NCI-H460 (cell line): ENCODE data around the gene UQCC5. TPM values are rescaled to one million over a fixed set of nuclear protein-coding genes. Genes with fewer than 3 reads are reported as not detected.
"Not testable (repeated sequence)": the region's sequence is repeated elsewhere in the genome, so short reads cannot be mapped to it uniquely, and the experiment has no call there.

Source experiments
- DNase-seq: peaks from one replicate; pipeline ENCODE4 v3.0.0-alpha.2; 2016; ENCODE audit warnings: low read depth; ENCODE audit errors: extremely low read depth
- total RNA-seq: library from RNA; depleted of rRNA; stranded (reverse); fragments of >200 nt; shearing (Covaris generic); gene quantifications from 2 replicates; pipeline ENCODE4 v1.2.3, GENCODE V29; 2014

Gene UQCC5
- total RNA-seq, 1 experiment from 2014 or later, result 5.4 TPM

DNA sequence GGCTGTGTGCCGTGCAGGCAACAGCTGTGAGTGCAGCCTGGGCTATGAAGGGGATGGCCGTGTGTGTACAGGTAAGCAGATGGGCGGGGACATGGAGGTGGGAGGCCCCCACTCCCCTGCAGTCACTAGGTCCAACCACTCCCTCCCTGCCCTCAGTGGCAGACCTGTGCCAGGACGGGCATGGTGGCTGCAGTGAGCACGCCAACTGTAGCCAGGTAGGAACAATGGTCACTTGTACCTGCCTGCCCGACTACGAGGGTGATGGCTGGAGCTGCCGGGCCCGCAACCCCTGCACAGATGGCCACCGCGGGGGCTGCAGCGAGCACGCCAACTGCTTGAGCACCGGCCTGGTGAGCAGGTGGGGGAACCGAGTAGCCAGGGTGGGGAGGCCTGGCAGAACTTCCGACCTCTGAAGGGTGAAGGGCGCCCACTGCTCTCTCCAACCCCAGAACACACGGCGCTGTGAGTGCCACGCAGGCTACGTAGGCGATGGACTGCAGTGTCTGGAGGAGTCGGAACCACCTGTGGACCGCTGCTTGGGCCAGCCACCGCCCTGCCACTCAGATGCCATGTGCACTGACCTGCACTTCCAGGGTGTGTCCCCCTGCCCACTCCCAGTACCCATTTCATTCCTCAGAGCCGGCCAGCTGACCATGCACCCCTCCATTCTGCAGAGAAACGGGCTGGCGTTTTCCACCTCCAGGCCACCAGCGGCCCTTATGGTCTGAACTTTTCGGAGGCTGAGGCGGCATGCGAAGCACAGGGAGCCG, 14.3 kb upstream of the UQCC5 start:
- no peak for DNase-seq

DNA sequence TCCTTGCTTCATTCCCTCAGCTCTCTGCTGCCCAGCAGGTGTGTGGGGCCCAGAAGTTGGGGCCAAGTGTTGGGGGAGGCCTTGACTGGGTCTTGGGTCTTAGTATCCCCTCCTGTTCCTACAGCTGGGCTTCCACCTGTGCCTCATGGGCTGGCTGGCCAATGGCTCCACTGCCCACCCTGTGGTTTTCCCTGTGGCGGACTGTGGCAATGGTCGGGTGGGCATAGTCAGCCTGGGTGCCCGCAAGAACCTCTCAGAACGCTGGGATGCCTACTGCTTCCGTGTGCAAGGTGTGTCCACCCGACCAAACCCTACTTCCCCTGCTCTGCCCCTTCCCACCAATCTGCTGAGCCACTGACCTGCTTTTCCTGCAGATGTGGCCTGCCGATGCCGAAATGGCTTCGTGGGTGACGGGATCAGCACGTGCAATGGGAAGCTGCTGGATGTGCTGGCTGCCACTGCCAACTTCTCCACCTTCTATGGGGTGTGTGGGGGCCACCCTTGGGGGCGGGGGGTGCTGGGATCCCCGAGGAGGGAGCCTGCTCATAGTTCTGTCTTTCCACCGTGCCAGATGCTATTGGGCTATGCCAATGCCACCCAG, 13.7 kb upstream of the UQCC5 start:
- DNase-seq, result no peak

DNA sequence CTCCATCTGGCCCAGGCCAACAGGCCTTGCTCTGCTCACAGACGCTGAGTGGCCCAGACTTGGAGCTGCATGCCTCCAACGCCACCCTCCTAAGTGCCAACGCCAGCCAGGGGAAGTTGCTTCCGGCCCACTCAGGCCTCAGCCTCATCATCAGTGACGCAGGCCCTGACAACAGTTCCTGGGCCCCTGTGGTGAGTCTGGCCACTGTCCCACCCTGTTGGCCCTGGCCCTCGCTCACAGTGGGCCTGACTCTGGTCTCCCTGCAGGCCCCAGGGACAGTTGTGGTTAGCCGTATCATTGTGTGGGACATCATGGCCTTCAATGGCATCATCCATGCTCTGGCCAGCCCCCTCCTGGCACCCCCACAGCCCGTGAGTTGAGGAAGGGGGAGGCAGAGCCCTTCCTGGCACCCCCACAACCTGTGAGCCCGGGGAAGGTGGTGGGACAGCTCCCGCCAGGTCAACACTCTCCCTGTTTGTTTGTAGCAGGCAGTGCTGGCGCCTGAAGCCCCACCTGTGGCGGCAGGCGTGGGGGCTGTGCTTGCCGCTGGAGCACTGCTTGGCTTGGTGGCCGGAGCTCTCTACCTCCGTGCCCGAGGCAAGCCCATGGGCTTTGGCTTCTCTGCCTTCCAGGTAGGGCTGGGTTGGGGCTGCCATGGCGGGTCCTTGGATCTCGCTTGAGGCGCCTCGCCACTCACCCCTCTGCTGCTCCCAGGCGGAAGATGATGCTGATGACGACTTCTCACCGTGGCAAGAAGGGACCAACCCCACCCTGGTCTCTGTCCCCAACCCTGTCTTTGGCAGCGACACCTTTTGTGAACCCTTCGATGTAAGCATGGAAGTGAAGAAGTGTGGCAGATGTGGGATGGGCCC, 12.8 kb upstream of the UQCC5 start:
- DNase-seq, result no peak

- DNase-seq, result no peak
Observed at GRCh38 chr3:52524258-52524751, 12.1 kb upstream of the UQCC5 start.

DNA sequence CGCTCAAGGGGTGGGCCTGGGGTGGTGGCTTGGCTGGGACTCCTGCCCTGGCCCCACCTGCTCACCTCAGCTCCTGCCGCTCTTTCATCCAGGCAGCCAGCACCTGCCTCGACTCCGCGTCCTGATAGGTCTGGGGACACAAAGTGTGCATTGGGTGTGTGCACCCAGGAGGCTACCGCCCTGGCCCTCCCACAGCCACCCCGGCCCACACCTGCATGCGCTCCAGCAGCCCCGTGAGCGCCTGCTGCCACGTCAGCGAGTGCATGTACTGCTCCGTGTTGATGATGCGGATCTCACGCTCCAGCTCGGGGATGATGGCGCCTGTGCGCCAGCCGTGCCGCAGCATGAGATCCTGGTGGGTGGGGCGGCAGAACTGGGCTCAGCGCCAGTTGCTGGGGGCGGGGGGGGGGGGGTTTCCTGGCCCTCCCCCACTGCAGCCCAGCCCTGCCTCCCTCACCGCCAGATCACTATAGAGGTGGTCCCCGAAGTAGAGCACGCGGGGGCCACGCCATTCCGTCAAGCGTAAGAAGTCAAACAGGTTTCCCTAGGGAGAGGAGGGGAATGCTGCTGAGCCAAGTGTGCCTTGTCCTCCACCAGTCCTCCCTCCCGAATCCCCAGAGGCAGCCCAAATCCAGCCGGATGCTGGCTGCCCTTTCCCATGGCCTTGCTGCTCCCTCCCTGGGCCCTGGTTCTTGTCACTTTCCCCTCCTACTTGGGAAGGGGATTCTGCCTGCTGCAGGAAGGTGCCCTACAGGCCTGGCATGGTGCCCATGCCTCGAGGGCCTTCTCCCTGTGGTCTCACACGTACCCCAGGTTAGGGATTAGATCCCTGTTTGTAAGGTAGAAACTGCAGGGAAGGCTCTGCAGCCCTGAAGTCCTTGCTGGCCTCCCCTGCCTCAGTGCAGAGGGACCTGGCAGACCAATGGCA, 11.4 kb upstream of the UQCC5 start:
- no peak for DNase-seq

DNA sequence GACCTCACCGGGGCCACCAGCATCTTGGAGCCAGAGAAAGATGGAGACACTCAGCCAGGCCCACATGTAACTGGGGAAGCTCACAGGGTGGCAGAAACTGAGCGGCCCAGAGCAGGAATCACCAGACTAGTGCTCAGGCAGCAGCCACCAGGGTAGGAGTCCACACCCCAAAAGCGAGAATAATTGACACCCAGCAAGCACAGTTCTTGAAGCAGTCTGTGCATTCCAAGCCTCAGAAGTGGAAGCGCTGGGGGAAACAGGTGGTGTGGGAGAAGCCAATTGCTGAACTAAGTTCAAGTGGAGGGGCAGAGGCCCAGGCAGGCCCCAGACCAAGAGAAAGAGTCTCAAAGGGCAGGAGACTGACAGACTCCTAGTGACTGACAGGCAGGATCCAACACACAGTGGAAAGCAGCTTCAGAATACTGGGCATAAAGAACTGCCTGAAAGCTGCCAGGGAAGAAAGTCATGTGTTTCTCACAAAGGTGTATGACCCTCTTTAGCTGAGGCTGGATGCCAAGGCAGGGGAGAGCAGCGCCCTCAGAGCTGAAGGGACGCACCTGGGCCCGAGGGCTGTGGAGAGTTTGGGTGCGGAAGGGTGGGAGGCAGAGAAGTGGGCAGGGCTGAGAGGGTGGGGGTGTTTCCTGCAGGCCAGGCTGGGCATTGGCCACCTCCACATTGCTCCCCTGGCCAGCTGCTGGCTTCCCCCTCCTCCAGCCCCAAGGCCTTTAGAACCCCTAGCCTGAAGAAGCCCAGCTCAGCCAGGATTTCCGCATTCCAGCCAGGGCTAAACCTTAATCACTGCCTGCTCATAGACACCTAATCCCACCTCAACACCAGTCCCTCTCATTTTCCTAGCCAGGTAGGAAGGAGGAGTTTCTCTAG, 10.5 kb upstream of the UQCC5 start:
- DNase-seq, result no peak

DNA sequence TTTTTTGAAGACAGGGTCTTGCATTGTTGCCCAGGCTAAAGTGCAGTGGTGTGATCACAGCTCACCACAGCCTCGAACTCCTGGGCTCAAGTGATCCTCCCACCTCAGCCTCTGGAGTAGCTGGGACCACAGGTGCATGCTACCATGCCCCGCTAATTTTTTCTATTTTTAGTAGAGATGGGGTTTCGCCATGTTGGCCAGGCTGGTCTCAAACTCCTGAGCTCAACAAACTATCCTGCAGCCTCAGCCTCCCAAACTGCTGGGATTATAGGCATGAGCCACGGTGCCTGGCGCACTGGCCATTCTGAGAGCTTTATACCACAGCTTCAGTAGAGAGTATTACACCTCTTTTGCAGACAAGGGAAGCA, 9.8 kb upstream of the UQCC5 start:
- not testable (repeated sequence) for DNase-seq

DNA sequence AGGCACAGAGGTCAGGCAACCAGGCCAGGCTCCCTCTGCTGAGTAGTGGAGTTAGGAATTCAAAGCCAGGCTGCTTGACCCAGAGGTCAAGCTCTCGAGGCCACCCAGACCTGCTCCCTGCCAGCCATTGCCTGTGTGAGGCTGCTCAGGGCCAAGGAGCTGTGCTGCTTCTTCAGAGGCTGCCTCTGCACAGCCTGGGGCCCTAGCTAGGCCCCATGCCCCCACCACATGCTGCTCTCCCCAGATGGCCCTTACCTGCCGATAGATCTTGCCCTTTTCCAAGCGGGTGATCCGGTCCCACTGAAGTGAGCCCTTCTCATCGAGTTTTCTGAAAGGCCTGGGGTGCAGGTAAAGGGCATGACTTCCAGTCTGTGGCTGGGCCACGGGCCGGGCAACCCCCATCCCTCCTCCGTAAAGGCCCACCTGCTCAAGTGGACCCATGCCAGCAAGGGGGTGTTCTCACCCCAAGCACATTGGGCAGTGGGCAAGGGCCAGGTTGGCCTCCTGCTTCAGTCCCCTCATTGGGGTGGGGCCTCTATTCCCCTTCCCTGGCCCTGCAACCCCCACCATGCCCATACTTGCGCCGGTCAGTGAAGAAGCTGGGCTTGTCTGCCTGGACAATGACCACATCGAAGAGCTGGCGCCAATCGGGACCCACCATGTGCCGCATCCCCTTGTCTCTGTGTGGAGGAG, 9.2 kb upstream of the UQCC5 start:
- no peak for DNase-seq

DNA sequence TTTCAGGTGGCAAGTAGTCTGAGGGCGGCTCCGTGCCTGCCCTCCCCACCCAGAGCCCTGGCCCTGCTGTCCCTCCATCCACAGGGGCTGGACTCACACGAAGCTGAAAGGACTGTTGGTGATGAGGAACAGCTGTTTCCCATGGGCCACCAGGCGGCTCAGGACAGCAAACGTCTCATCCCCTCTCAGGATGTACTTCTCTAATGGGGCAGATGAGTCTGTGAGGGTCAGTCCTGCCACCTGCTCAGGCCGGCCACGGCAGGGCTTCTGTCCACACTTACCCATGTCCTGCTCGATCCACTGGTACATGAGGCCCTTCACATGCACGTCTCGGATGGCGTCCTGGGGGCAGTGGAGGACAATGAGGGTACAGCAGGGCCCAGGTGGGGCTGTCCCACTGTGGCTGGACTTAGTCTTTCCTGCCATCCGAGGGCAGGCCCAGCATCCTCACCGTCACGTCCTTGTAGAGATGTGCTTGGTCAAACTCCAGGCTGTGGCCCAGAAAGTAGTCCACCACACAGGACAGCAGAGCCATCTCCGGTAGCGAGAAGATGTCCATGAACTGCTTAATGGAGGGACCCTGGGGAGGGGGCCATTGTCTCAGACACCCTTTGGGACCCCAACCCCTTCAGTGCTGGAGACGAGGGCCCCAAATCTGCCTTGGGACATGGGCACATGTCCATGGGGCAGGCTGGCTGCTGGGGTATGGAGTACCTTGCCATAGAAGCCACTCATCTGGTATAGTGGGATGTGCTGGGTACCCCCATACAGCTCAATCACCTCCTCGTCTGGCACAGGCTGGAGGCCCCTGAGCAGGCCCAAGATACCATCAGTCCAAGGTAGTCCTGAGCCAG, 8.4 kb upstream of the UQCC5 start:
- DNase-seq, result no peak

GRCh38 chr3:52528586-52529375, 7.6 kb upstream of the UQCC5 start:
- no peak for DNase-seq

GRCh38 chr3:52529376-52530333, 6.8 kb upstream of the UQCC5 start:
- DNase-seq, result no peak

- no peak for DNase-seq
Observed at GRCh38 chr3:52530918-52531826, 5.2 kb upstream of the UQCC5 start.

GRCh38 chr3:52531860-52532516, 4.4 kb upstream of the UQCC5 start:
- DNase-seq, result no peak

- no peak for DNase-seq
Observed at GRCh38 chr3:52532517-52532837, 3.9 kb upstream of the UQCC5 start.
